H1 (cell line): ENCODE measurements around the gene GAS6. TPM values are rescaled to one million over a fixed set of nuclear protein-coding genes. Genes with fewer than 3 reads are reported as not detected.

Source experiments
- CTCF ChIA-PET: fragments of 300-600 bp; sonication (Branson Sonifier 250); formaldehyde crosslinking; loops from one replicate; lab custom pipeline; 2021; ENCODE audit not compliant: partially characterized antibody; lab: Charles Lee
- POLR2A ChIA-PET: fragments of 300-600 bp; sonication (Branson Sonifier 250); formaldehyde crosslinking; loops from one replicate; lab custom pipeline; 2021; ENCODE audit warnings: inconsistent platforms; ENCODE audit not compliant: partially characterized antibody; lab: Charles Lee
- DNase-seq, 2 experiments: peaks; one replicate each; pipeline versions ENCODE4 v3.0.0 to v3.0.0-alpha.2; 2010 to 2022; ENCODE audit warnings: low spot score in 2 of 2, low read depth in 1 of 2, mixed read lengths in 1 of 2
- FAIRE-seq: peaks from 2 replicates; lab custom pipeline; 2011; peaks lifted over from hg19 to GRCh38; lab: Jason Lieb, UNC
- H2AFZ ChIP-seq: 2 replicates; pipeline ENCODE4 v1.8.1; 2012; ENCODE audit warnings: low read length, inconsistent platforms
- H2AK5ac ChIP-seq: 2 replicates; pipeline ENCODE4 v1.6.1; 2013; ENCODE audit warnings: low read depth, low read length
- H2BK120ac ChIP-seq: replicated peaks from 2 replicates; pipeline ENCODE3; 2013; ENCODE audit warnings: low read depth, low read length, inconsistent platforms
- H2BK12ac ChIP-seq: 2 replicates; pipeline ENCODE4 v1.6.1; 2013; ENCODE audit warnings: low read depth, low read length
- H2BK15ac ChIP-seq: 2 replicates; pipeline ENCODE4 v1.6.1; 2013; ENCODE audit warnings: low read length
- H2BK20ac ChIP-seq: 2 replicates; pipeline ENCODE4 v1.6.1; 2013; ENCODE audit warnings: low read length
- H2BK5ac ChIP-seq: 2 replicates; pipeline ENCODE4 v1.6.1; 2013; ENCODE audit warnings: low read depth, low read length
- H3K14ac ChIP-seq: 2 replicates; pipeline ENCODE4 v1.6.1; 2013; ENCODE audit warnings: inconsistent platforms; ENCODE audit not compliant: insufficient read length
- H3K18ac ChIP-seq: 2 replicates; pipeline ENCODE4 v1.6.1; 2013; ENCODE audit warnings: low read length; ENCODE audit errors: extremely low read depth
- H3K23ac ChIP-seq: 2 replicates; pipeline ENCODE4 v1.6.1; 2013; ENCODE audit warnings: inconsistent platforms; ENCODE audit not compliant: insufficient read length
- H3K23me2 ChIP-seq: 2 replicates; pipeline ENCODE4 v1.6.1; 2013; ENCODE audit warnings: low read depth, low read length
- H3K27ac ChIP-seq: 2 replicates; pipeline ENCODE4 v1.6.1; 2011; ENCODE audit warnings: low read depth, low read length, inconsistent platforms
- H3K27me3 ChIP-seq, 4 experiments: replicated peaks in 1 of 4; 1 replicate in 1 of 4; 2 replicates in 3 of 4; pipeline versions ENCODE4 v1.6.1 to v1.8.1; 2011 to 2013; ENCODE audit warnings: low read length in 3 of 4, mild to moderate bottlenecking in 3 of 4, inconsistent platforms in 2 of 4, mixed read lengths in 2 of 4, moderate library complexity in 1 of 4; ENCODE audit not compliant: control insufficient read depth in 3 of 4, insufficient read depth in 3 of 4; ENCODE audit errors: extremely low read depth in 1 of 4
- H3K36me3 ChIP-seq, 4 experiments: 2 replicates each; pipeline versions ENCODE4 v1.6.1 to v1.8.1; 2011 to 2013; ENCODE audit warnings: mild to moderate bottlenecking in 4 of 4, low read length in 3 of 4, moderate library complexity in 2 of 4, control low read depth in 1 of 4, inconsistent platforms in 1 of 4; ENCODE audit not compliant: insufficient read depth in 4 of 4, control insufficient read depth in 2 of 4
- H3K4ac ChIP-seq: replicated peaks from 2 replicates; pipeline ENCODE3; 2013; ENCODE audit warnings: low read length, low read depth, mixed read lengths, inconsistent platforms; ENCODE audit not compliant: insufficient read length
- H3K4me1 ChIP-seq, 4 experiments: replicated peaks in 1 of 4; 1 replicate in 1 of 4; 2 replicates in 3 of 4; pipeline versions ENCODE4 v1.6.1 to v1.8.1; 2011 to 2013; ENCODE audit warnings: low read length in 3 of 4, inconsistent platforms in 2 of 4, mixed read lengths in 1 of 4; ENCODE audit not compliant: insufficient read depth in 4 of 4, control insufficient read depth in 3 of 4
- H3K4me2 ChIP-seq, 2 experiments: 2 replicates each; pipeline versions ENCODE4 v1.6.1 to v1.8.1; 2011 to 2013; ENCODE audit warnings: low read depth in 2 of 2, low read length in 2 of 2, control low read depth in 1 of 2, inconsistent platforms in 1 of 2, mild to moderate bottlenecking in 1 of 2; ENCODE audit not compliant: insufficient read depth in 1 of 2
- H3K4me3 ChIP-seq, 4 experiments: fragments of 200-600, 300-600 bp in 1 of 4; sonication (generic), shearing (Covaris generic), sonication (Bioruptor Twin) in 1 of 4; 2 replicates each; pipeline versions ENCODE4 v1.5.1 to v1.8.1; 2011 to 2016; ENCODE audit warnings: low read length in 4 of 4, low read depth in 3 of 4, control low read depth in 2 of 4, inconsistent platforms in 2 of 4, mild to moderate bottlenecking in 2 of 4, mixed read lengths in 1 of 4, moderate library complexity in 1 of 4; ENCODE audit not compliant: insufficient read depth in 2 of 4; ENCODE audit errors: extremely low read depth in 1 of 4
- H3K56ac ChIP-seq: replicated peaks from 2 replicates; pipeline ENCODE3; 2013; ENCODE audit warnings: low read depth, mild to moderate bottlenecking, mixed read lengths, low read length, inconsistent platforms; ENCODE audit not compliant: insufficient read length
- H3K79me1 ChIP-seq: 2 replicates; pipeline ENCODE4 v1.6.1; 2013; ENCODE audit warnings: low read depth, low read length, control low read depth
- H3K79me2 ChIP-seq, 2 experiments: 2 replicates each; pipeline versions ENCODE4 v1.6.1 to v1.8.1; 2012 to 2013; ENCODE audit warnings: low read length in 2 of 2, mild to moderate bottlenecking in 2 of 2, inconsistent platforms in 1 of 2; ENCODE audit not compliant: insufficient read depth in 2 of 2, control insufficient read depth in 1 of 2
- H3K9ac ChIP-seq, 4 experiments: replicated peaks in 1 of 4; 1 replicate in 1 of 4; 2 replicates in 3 of 4; pipeline versions ENCODE4 v1.6.1 to v1.8.1; 2011 to 2013; ENCODE audit warnings: low read depth in 3 of 4, low read length in 3 of 4, control low read depth in 2 of 4, mild to moderate bottlenecking in 2 of 4, moderate library complexity in 2 of 4, inconsistent platforms in 1 of 4; ENCODE audit errors: extremely low read depth in 1 of 4
- H3K9me3 ChIP-seq, 2 experiments: 2 replicates each; pipeline versions ENCODE4 v1.6.1 to v1.8.1; 2012 to 2013; ENCODE audit warnings: mild to moderate bottlenecking in 2 of 2, moderate library complexity in 2 of 2, control low read depth in 1 of 2, inconsistent platforms in 1 of 2, low read depth in 1 of 2, low read length in 1 of 2, mixed read lengths in 1 of 2; ENCODE audit not compliant: insufficient read depth in 2 of 2
- H4K20me1 ChIP-seq, 2 experiments: replicated peaks in 1 of 2; 2 replicates each; pipeline versions ENCODE3 to v1.8.1; 2011 to 2013; ENCODE audit warnings: inconsistent platforms in 2 of 2, low read length in 2 of 2, mild to moderate bottlenecking in 1 of 2; ENCODE audit not compliant: insufficient read depth in 2 of 2, control insufficient read depth in 1 of 2
- H4K5ac ChIP-seq: 2 replicates; pipeline ENCODE4 v1.6.1; 2013; ENCODE audit warnings: low read length, low read depth, mixed read lengths, inconsistent platforms; ENCODE audit not compliant: insufficient read length
- H4K8ac ChIP-seq: 2 replicates; pipeline ENCODE4 v1.8.0; 2013; ENCODE audit warnings: mild to moderate bottlenecking, moderate library complexity, low read length, inconsistent platforms; ENCODE audit not compliant: insufficient read depth; ENCODE audit errors: extremely low read depth
- H4K91ac ChIP-seq: replicated peaks from 2 replicates; pipeline ENCODE3; 2013; ENCODE audit warnings: low read length, mixed read lengths, inconsistent platforms; ENCODE audit not compliant: insufficient read length
- CTBP2 ChIP-seq: IDR thresholded peaks from 2 replicates; pipeline ENCODE4 v1.7.0; 2011; ENCODE audit warnings: borderline replicate concordance, mild to moderate bottlenecking, moderate library complexity, mixed read lengths, low read length; ENCODE audit not compliant: insufficient read depth, insufficient read length
- EGR1 ChIP-seq: IDR thresholded peaks from 2 replicates; pipeline ENCODE4 v1.6.1; 2011; ENCODE audit warnings: low read depth, low read length, borderline replicate concordance
- GTF2F1 ChIP-seq: IDR thresholded peaks from 2 replicates; pipeline ENCODE4 v1.6.1; 2012; ENCODE audit warnings: low read depth, low read length, improper control_type of control experiment, borderline replicate concordance
- HDAC6 ChIP-seq: IDR thresholded peaks from one replicate; pipeline ENCODE4 v1.7.1; 2012; ENCODE audit warnings: low read depth, mild to moderate bottlenecking, inconsistent platforms, low read length, moderate library complexity
- JUND ChIP-seq: IDR thresholded peaks from 2 replicates; pipeline ENCODE4 v1.6.1; 2011; ENCODE audit warnings: mild to moderate bottlenecking, improper control_type of control experiment, low read length
- KDM1A ChIP-seq: fragments of 200-600, 300-600 bp; sonication (generic); IDR thresholded peaks from 2 replicates; pipeline ENCODE4 v1.7.1; 2016; ENCODE audit warnings: mild to moderate bottlenecking, low read length, borderline replicate concordance
- RBBP5 ChIP-seq: IDR thresholded peaks from 2 replicates; pipeline ENCODE4 v1.7.1; 2012; ENCODE audit warnings: low read depth, mild to moderate bottlenecking, inconsistent platforms, low read length, moderate library complexity, borderline replicate concordance
- SIRT6 ChIP-seq: IDR thresholded peaks from one replicate; pipeline ENCODE4 v1.7.1; 2012; ENCODE audit warnings: low read length, inconsistent platforms
- SP2 ChIP-seq: IDR thresholded peaks from 2 replicates; pipeline ENCODE4 v1.6.1; 2012; ENCODE audit warnings: mild to moderate bottlenecking, low read length, inconsistent platforms
- SRF ChIP-seq: IDR thresholded peaks from 2 replicates; pipeline ENCODE4 v1.6.1; 2011; ENCODE audit warnings: mild to moderate bottlenecking, low read depth, low read length, moderate library complexity
- TAF1 ChIP-seq: IDR thresholded peaks from 2 replicates; pipeline ENCODE4 v1.6.1; 2011; ENCODE audit warnings: mild to moderate bottlenecking, low read depth, low read length
- TEAD4 ChIP-seq: IDR thresholded peaks from 2 replicates; pipeline ENCODE4 v1.6.1; 2012; ENCODE audit warnings: low read depth, low read length, inconsistent platforms, mixed read lengths
- ZNF274 ChIP-seq: IDR thresholded peaks from 2 replicates; pipeline ENCODE4 v1.7.0; 2012; ENCODE audit warnings: low read length, borderline replicate concordance; ENCODE audit errors: extremely low read depth
- WGBS, 2 experiments: shearing (Covaris generic) in 1 of 2; methylation state at CpG; one replicate each; pipeline versions ENCODE4 v1.1.6 to v1.1.7; 2013 to 2015; ENCODE audit warnings: low lambda C conversion rate in 2 of 2, mixed read lengths in 2 of 2, inconsistent platforms in 1 of 2, low coverage in 1 of 2, missing lambda C conversion rate in 1 of 2; ENCODE audit not compliant: insufficient replicate concordance in 2 of 2, insufficient coverage in 1 of 2, insufficient read length in 1 of 2; ENCODE audit errors: extremely low coverage in 1 of 2, missing lambda C conversion rate in 1 of 2; 5-methylcytosine and 5-hydroxymethylcytosine counted together
- polyA plus RNA-seq, 7 experiments: library from polyadenylated mRNA; depleted of rRNA in 3 of 7; stranded (reverse) in 5 of 7; unstranded in 2 of 7; fragments of >200 nt in 5 of 7; fragments of 200-250 nt in 2 of 7; gene quantifications; 1 replicate in 5 of 7; 2 replicates in 1 of 7; 4 replicates in 1 of 7; pipeline versions ENCODE4 v1.2.1 to v1.2.3, GENCODE V29; 2011 to 2013; ENCODE audit warnings: missing spikeins in 2 of 7, mixed read lengths in 2 of 7
- total RNA-seq: library from RNA; stranded (reverse); fragmentation: NEBNext Ultra II Directional; extraction: Animal tissue kit (Norgen Biotek cat#: 25700); gene quantifications from 2 replicates; pipeline ENCODE4 v1.2.1, GENCODE V29; 2021
- TF ChIP-seq, protein P1 (sequence below): IDR thresholded peaks from 2 replicates; pipeline ENCODE4 v1.6.1; 2012; ENCODE audit warnings: low read length, inconsistent platforms

GAS6 gene
- total and polyA plus RNA-seq, 2 of the 8 experiments (the other 6 are each of a cell fraction or from before 2014, with no cell fraction given): 18.6 to 31.0 TPM

DNA sequence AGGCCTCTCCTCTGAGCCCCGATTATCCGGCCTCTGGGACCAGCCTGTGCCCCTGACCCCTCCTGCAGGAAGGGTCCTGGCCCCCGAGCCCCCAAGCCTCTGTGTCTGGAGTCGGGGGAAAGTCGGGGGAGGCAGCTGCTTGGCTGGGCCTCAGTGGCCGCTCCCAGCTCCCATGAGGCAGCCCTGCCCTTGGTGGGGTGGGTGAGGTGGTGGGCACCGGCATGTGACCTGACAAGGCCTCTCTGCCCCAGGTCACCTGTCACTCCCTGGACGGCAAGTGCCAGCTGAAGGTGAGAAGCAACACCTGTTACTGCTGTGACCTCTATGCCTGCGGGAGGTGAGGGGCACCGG lies 63.3 kb downstream of the GAS6 start:
- Histone ChIP-seq H2AK5ac (no peak overlapping the region), H2AFZ (no peak overlapping the region), H3K23ac (no peak overlapping the region), H3K56ac (no peak overlapping the region), H3K4ac (no peak overlapping the region), H3K36me3 (no peaks in the 10 kb centered on the region; a peak in 1 of 8 replicates), H3K79me2 (no peaks in the 10 kb centered on the region), H2BK5ac (no peak overlapping the region), H3K9me3 (no peaks in the 10 kb centered on the region), H3K4me3 (no peak overlapping the region), H4K5ac (no peak overlapping the region), H2BK12ac (no peak overlapping the region), H3K14ac (no peak overlapping the region), H2BK120ac (no peak overlapping the region), H3K9ac (no peak overlapping the region), H3K23me2 (peaks cover 18% of the 10 kb centered on the region; the same call in 1 of the 2 replicates), H3K18ac (no peak overlapping the region), H3K27me3 (no peaks in the 10 kb centered on the region), H3K79me1 (no peaks in the 10 kb centered on the region), H4K91ac (no peak overlapping the region), H3K27ac (no peak overlapping the region), H3K4me2 (no peak overlapping the region), H4K20me1 (peaks cover 0 to 6% of the 10 kb centered on the region in 2 experiments), H2BK15ac (no peak overlapping the region), H4K8ac (no peak overlapping the region), H2BK20ac (no peak overlapping the region), H3K4me1 (peaks cover 0 to 8% (median 6%) of the 10 kb centered on the region in 4 experiments; a peak in 4 of 7 replicates)
- POLR2A ChIA-PET: no interaction called here
- FAIRE-seq (no peak), DNase-seq (no peak)
- CTCF ChIA-PET: no interaction called here
- 79% methylated on average over 9 of the region's 10 CpGs; no CpG with 5 or more reads in 1 of the 2 experiments for WGBS, 2 experiments
- TF ChIP-seq SIRT6 (no peak), KDM1A (no peak), JUND (no peak), RBBP5 (no peak), CTBP2 (no peak), EGR1 (no peak), ZNF274 (no peak), TEAD4 (no peak), TAF1 (no peak), HDAC6 (no peak), GTF2F1 (no peak), SP2 (no peak), SRF (no peak)
- TF ChIP-seq, protein P1, sequence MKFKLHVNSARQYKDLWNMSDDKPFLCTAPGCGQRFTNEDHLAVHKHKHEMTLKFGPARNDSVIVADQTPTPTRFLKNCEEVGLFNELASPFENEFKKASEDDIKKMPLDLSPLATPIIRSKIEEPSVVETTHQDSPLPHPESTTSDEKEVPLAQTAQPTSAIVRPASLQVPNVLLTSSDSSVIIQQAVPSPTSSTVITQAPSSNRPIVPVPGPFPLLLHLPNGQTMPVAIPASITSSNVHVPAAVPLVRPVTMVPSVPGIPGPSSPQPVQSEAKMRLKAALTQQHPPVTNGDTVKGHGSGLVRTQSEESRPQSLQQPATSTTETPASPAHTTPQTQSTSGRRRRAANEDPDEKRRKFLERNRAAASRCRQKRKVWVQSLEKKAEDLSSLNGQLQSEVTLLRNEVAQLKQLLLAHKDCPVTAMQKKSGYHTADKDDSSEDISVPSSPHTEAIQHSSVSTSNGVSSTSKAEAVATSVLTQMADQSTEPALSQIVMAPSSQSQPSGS: no peak
